ENCODE data around the gene CYTIP.

Gene CYTIP

DNA sequence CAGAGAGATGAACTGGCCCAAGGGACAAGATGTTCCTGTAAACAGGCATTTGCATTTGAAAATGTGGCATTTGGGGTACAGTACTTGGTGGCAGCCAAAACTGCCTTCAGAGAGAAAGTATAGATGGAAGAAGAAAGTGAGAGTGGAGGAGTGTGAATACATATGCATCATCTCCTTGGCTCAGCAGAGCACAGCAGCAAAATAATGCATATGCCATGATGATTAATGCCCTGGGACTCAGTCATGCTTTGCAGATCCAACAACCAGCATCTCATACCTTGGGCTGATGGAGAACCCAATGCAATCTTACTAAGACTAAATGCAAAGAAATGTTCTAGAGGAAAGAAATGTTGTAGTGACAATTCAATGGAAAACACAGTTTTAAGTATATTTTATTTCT lies 29.7 kb upstream of the CYTIP start:
- no peak overlapping the region for H3K4me3 ChIP-seq (ENCODE audit: low read depth, low read length)
- TF ChIP-seq, protein P1, sequence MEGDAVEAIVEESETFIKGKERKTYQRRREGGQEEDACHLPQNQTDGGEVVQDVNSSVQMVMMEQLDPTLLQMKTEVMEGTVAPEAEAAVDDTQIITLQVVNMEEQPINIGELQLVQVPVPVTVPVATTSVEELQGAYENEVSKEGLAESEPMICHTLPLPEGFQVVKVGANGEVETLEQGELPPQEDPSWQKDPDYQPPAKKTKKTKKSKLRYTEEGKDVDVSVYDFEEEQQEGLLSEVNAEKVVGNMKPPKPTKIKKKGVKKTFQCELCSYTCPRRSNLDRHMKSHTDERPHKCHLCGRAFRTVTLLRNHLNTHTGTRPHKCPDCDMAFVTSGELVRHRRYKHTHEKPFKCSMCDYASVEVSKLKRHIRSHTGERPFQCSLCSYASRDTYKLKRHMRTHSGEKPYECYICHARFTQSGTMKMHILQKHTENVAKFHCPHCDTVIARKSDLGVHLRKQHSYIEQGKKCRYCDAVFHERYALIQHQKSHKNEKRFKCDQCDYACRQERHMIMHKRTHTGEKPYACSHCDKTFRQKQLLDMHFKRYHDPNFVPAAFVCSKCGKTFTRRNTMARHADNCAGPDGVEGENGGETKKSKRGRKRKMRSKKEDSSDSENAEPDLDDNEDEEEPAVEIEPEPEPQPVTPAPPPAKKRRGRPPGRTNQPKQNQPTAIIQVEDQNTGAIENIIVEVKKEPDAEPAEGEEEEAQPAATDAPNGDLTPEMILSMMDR (IDR thresholded peaks at IDR 0.05; ENCODE audit: borderline replicate concordance, insufficient read depth, low read depth, low read length) = no peak

DNA sequence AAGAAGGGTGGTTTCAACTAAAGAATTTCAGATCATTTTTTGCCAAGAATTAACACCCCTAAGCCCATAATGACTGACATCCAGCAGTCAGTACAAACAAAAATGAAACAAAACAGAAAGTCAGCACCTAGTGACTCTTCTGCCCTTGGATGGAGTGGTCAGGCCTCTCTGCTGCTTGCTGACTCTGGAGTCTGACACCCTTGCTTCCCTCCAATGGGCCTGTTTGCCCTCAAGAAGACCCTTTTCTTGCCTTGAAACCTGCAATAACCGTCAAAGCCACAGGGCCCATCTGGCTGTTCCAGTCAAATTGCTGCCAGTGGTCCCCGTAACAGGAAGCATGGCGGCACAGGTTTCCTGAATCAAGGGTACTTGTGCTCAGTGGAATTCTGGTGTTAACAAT lies 27.2 kb upstream of the CYTIP start:
- TF ChIP-seq, protein P1 (IDR thresholded peaks at IDR 0.05; ENCODE audit: borderline replicate concordance, insufficient read depth, low read depth, low read length) = no peak
- no peak overlapping the region for H3K4me3 ChIP-seq (ENCODE audit: low read depth, low read length)

DNA sequence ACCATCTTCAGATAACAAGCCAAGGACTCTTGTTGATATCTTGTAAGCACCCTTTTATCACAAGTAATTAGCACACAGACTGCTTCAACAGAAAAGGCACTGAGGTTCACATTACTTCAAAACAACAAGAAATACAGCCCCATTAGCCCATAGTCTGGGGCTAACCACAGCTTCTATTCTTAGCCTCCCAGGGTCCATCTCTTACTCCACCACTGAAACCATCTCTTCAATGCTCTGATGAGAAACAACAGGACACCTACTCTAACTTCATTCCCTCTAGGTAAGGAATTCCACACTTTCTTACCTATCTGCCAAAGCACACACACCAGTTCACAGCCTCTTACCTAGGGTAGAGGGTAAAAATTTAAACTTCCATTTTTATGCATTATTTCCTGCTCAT lies 26.4 kb upstream of the CYTIP start:
- TF ChIP-seq, protein P1 (IDR thresholded peaks at IDR 0.05; ENCODE audit: borderline replicate concordance, insufficient read depth, low read depth, low read length) = no peak
- no peak overlapping the region for H3K4me3 ChIP-seq (ENCODE audit: low read depth, low read length)

DNA sequence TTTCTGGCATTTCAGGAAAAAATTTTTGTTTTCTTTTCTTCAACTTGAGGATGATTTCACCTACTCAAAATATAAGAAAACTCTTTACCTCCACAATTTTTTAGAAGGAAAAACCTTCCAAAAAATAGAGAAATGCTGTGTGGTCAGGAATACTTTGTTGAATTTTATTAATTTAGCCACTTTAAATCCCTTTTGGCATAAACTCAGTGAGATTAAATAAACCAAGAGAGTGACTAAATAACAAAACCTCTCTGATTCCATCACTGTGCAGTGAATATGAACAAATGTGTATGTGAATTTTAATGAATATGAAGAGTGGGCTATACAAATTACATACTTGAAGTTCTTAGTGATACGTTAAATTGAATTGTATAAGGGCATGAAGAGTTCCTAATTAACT lies 25.8 kb upstream of the CYTIP start:
- H3K4me3 ChIP-seq (ENCODE audit: low read depth, low read length) = no peak overlapping the region
- TF ChIP-seq, protein P1 (IDR thresholded peaks at IDR 0.05; ENCODE audit: borderline replicate concordance, insufficient read depth, low read depth, low read length) = no peak

DNA sequence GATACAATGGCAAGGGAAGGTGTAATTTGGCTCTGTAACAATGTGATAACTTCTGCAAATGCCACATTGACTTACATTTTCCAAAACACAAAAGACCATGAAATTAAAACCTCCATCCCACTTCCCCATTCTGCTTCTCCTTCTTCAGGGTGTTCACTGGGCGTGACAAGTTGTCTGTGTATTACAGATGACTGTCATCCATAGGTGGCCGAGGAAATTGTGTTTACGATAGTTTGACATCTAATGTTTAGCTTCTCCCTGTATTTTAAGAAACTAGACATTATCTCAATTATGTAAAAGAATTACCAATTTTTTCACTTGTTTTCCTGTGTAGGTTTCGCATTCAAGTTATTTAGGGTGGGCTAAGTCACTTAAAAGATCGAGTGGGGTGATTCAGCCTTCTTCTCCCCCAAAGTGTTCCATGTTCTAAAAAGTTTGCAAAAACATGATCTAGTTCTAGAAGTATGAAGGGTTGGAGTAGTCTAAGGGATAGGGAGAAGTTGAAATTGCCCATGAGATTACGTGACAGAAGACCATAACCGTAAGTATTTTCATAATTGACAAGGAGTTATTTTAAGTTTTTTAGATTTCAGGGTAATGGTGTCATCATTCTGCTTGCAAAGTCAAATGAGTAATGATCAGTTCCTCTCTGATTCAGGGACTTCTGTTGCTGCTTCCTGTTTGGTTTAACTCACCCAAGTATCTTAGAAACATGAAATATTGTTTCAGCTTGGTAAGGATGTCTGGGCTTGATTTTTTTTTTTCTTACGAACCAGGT lies 25.2 kb upstream of the CYTIP start:
- peak overlapping the region; percentile 18 for H3K4me3 ChIP-seq (ENCODE audit: low read depth, low read length)
- TF ChIP-seq, protein P1 (IDR thresholded peaks at IDR 0.05; ENCODE audit: borderline replicate concordance, insufficient read depth, low read depth, low read length) = no peak

DNA sequence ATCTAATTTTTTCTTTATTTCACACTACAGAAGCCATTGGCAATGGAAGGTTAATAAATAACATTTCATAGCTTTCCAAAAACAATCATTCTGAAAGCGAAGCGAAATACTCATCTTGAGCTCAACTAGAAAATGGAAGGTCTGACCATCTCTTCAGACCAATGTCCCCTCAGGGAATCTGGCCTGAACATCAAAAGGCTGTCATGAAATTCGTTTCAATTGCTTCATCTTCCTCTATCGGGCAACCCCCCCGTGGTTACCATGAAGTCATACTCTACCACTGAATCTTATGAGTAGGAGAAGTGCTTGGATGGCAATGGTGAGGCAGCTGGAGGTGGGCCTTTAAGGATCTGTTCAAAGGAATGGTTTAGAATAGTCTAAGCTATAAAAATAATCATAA lies 22.9 kb upstream of the CYTIP start:
- TF ChIP-seq, protein P1 (IDR thresholded peaks at IDR 0.05; ENCODE audit: borderline replicate concordance, insufficient read depth, low read depth, low read length) = no peak
- H3K4me3 ChIP-seq (ENCODE audit: low read depth, low read length) = no peak overlapping the region

DNA sequence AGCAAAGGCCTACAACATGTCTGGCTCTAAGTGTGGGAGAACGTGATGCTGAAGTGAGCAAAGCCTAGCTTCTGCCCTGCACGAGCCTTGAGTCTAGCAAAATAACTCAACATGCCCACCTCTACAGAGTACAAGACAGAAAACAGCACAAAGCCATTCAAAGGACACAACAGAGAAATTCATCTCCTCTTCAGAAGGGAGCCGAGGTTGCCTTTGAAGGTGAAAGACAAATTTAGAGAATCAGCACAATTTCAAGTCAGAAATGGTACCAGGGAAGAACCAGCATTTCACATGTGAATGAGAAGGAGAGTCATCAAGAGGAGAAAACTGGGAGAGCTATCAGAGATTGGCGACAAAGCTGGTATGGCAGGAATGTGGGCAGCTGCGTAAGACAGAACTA lies 21.7 kb upstream of the CYTIP start:
- no peak overlapping the region for H3K4me3 ChIP-seq (ENCODE audit: low read depth, low read length)
- TF ChIP-seq, protein P1 (IDR thresholded peaks at IDR 0.05; ENCODE audit: borderline replicate concordance, insufficient read depth, low read depth, low read length) = no peak

Measured in GM12875 (cell line).